Left forelimb (tissue), 1 donor: ENCODE results near the gene GRK4.
A peak's percentile ranks its signal among the peaks of the same experiment; 100 is the strongest.
"Not testable (repeated sequence)": the region's sequence is repeated elsewhere in the genome, so short reads cannot be mapped to it uniquely, and the experiment has no call there.

Experiments
- DNase-seq: peaks from one replicate; pipeline ENCODE4 v3.0.0-alpha.2; 2018; ENCODE audit warnings: low spot score

The GRK4 gene

DNA sequence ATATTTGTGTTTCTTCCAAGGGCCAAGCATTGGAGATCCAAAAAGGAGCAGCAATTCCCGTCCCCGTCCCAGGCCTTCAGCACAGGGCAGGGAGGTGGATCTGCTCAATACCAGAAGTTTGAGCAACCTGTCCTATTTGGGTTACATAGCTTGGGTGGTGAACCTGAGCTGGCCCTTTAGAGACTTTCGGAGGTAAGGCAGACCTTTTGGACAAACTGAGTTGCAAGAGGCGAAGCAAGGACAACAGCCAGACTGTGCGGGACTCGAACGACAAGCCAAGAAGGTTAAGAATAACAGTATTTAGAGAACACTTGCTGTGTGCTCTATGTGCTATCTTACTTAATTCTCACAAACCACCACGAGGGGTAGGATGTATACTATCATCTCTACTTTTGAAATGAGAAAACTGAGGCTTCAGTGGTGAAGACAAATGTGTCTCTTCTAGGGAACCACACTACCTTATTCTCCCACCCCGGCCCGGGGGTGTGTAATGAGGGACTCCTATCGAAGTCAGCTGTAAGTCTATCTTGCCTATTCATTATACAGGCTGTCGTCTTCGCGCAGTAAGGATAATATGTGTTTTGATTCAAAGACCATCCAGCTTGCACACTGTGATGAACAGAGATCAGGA lies 1.4 kb upstream of the GRK4 start:
- no peak for DNase-seq

GRCh38 chr4:2962614-2963174 lies 677 bp upstream of the GRK4 start:
- DNase-seq, result peak; percentile 78

- DNase-seq, result no peak
Observed at GRCh38 chr4:2963966-2964471, 648 bp downstream of the GRK4 start.

DNA sequence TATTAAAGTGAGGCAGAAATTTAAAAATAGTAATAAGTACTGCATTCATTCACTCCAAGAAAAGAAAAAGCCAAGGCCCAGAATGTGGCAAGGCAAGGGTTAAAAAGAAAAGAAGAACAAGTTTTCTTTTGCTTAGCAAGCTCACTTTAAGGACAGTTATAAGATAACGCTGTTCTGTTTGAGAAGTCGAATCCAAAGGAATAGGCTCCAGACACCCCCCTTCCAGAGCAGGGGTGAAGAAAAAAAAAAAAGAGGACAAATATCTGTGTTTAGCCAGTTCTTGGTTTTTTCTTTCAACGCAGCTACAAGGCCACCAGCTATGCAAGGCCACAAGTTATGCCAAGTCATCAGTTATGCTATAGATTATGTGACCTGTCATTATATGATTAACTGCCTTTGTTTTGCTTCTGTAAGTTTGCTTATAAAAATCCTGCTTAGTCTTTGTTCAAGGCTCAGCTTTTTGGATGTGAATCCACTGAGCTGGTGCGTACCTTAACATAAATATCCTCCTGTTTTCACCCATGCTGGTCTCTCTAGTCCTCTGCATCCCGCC lies 1.4 kb downstream of the GRK4 start:
- DNase-seq, result no peak

DNA sequence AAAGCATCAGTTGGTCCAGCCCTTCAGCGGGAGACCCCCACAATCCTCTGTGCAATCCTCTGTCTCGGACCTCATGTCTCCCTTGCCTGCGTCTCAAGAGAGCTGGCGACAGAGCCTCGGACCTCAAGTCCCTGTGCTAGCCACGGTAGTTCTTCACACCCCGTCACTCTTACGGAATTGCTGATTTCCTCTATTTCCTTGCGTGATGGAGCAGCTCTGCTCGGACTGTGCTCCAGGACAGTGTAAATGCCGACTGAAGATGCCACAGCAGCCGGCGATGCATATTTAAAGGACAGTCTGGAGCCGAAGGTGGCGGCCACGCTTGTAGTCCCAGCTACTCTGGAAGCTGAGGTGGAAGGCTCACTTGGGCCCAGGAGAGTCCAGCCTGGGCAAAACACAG lies 1.9 kb downstream of the GRK4 start:
- no peak for DNase-seq

GRCh38 chr4:2968381-2968780 lies 5.0 kb downstream of the GRK4 start:
- no peak for DNase-seq

DNA sequence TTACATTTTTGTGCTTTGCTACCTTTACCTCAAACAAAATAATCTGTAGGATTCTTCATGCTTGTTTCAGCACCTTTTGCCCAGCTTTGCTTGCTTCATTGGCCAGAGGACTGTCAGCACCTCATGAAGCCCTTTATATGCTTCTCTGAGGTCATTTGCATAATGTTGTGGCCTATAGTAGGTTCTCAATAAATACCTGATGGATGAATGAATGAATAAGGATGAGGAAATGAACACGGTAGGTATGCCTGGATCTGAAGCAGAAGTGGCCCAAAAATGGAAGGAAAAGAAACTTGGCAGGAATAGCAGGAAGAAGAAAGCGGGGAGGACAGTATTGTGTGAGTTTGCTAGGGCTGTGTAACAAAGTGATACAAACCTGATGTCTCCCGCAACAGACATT lies 7.9 kb downstream of the GRK4 start:
- DNase-seq, result no peak

- DNase-seq, result no peak
Observed at GRCh38 chr4:2977211-2978088, 14.1 kb downstream of the GRK4 start.

DNA sequence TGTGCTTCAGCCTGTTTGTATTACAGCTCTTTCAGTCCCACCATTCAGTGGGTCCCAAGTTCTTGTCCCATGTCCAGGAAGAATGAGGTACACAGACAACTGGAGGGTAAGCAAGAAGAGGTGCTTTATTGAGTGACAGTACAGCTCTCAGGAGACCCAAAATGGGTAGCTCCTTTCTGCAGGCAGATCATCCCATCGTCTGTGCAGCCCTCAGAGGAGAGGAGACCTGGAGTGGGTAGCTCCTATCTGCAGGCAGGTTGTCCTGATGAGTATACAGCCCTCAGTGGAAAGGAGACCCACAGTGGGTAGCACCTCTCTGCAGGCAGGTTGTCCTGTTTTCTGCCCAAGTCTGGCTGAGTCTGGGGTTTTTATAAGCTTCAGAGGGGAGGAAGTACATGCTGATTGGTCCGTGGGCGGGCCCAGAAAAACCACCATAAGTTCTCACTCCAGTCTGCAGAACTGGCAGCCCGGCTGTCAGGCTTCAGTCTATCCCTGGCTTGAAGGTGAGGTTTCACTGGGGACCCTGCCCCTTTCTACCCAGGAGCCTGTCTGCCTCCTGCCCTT lies 18.0 kb downstream of the GRK4 start:
- DNase-seq, result no peak

GRCh38 chr4:2982012-2982411 lies 18.6 kb downstream of the GRK4 start:
- DNase-seq, result no peak

- not testable (repeated sequence) for DNase-seq
Observed at GRCh38 chr4:2983715-2984114, 20.3 kb downstream of the GRK4 start.

DNA sequence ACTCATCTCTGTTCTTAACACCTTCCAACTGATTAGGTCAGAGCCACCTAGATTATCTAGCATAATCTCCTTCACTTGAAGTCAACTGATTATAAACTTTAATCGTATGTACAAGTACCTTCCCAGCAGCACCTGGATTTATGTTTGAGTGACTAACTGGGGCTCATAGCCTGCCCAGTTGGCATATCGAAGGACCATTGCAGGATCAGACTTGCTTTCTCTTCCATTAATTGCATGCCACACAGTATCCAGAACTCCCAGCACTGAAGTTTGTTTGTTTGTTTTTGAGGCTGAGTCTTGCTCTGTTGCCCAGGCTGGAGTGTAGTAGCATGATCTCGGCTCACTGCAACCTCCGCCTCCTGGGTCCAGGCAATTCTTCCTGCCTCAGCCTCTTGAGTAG lies 27.9 kb downstream of the GRK4 start:
- no peak for DNase-seq

DNA sequence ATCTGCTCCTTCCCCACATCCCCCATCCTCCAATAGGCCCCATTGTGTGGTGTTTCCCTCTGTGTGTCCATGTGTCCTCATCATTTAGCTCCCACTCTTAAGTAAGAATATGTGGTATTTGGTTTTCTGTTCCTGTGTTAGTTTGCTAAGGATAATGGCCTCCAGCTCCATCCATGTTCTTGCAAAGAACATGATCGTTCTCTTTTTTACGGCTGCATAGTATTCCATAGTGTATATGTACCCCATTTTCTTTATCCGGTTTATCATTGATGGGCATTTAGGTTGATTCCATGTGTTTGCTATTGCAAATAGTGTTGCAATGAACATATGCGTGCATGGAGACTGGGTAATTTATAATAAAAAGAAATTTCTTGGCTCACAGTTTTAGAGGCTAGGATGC lies 31.5 kb downstream of the GRK4 start:
- DNase-seq, result no peak

GRCh38 chr4:2995546-2996265 lies 32.3 kb downstream of the GRK4 start:
- DNase-seq, result no peak

- DNase-seq, result no peak
Observed at GRCh38 chr4:2996415-2996814, 33.0 kb downstream of the GRK4 start.

GRCh38 chr4:3007724-3008123 lies 44.4 kb downstream of the GRK4 start:
- no peak for DNase-seq

DNA sequence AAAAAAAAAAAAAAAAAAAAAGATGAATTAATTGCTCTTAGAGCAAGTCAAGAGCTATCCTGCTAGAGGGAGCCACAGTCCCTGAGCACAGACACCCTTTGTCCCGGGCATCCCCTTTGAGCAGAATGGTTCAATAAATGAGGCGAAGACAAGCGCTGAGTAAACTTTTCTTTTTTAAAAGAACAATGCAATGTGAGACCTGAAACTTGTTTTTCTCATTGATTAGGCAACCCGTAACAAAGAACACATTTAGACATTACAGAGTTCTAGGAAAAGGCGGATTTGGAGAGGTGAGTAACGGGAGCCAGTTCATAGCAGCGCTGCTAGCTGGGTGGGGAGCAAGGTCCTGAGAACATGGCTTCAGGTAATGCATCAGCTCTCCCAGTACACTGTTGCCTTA lies 46.1 kb downstream of the GRK4 start:
- no peak for DNase-seq

GRCh38 chr4:3010577-3010976 lies 47.2 kb downstream of the GRK4 start:
- no peak for DNase-seq

- no peak for DNase-seq
Observed at GRCh38 chr4:3010998-3011397, 47.6 kb downstream of the GRK4 start.

GRCh38 chr4:3011456-3012220 lies 48.3 kb downstream of the GRK4 start:
- no peak for DNase-seq

DNA sequence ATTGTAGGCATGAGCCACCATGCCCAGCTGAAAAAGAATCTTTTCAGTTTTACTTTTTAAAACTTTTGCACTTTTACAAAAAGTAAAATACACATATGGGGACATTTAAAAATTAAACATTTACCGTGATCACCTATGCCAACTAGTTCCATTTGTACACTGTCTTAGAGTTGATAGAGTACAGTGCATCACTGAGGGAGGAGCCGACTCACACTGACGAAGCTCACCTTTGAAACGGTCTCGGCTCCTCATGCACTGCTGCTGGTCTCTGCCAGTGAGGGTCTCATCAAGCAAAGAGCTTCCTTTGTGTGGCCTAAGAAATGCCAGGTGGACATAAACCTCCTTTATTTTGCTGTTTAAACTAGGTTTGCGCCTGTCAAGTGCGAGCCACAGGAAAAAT lies 50.0 kb downstream of the GRK4 start:
- DNase-seq, result no peak
